Pancreas (tissue), 10 donors: ENCODE measurements around the gene SLC13A2. TPM values are rescaled to one million over a fixed set of nuclear protein-coding genes. Genes with fewer than 3 reads are reported as not detected.
A peak's percentile ranks its signal among the peaks of the same experiment; 100 is the strongest.

Source experiments
- ATAC-seq, 4 donors: fragments of 200-7000 bp; cut with Tn5 transposase; one replicate each; pipeline versions ENCODE4 v1.8.0 to v1.9.1; 2020; ENCODE audit warnings: mild to moderate bottlenecking in 4 of 4, moderate library complexity in 4 of 4
- DNase-seq, 6 donors: peaks; one replicate each; pipeline ENCODE4 v3.0.0-alpha.2; 2020
- FAIRE-seq: peaks from 2 replicates; lab custom pipeline; 2012; peaks lifted over from hg19 to GRCh38; lab: Jason Lieb, UNC
- H3K27ac ChIP-seq, 4 donors: fragments of 200-600 bp; sonication (generic); 1 replicate in 3 of 4; 2 replicates in 1 of 4; pipeline versions ENCODE4 v1.5.0 to v1.8.0; 2020
- H3K27me3 ChIP-seq, 4 donors: fragments of 200-600 bp; one replicate each; pipeline ENCODE4 v1.8.0; 2021
- H3K36me3 ChIP-seq, 3 donors: fragments of 200-600 bp; sonication (generic) in 1 of 3; one replicate each; pipeline versions ENCODE4 v1.5.0 to v1.8.0; 2020 to 2021
- H3K4me1 ChIP-seq, 3 donors: fragments of 200-600 bp; one replicate each; pipeline ENCODE4 v1.8.0; 2021
- H3K4me3 ChIP-seq, 4 donors: fragments of 200-600 bp; sonication (generic) in 2 of 4; one replicate each; pipeline versions ENCODE4 v1.5.0 to v1.8.0; 2020 to 2021
- H3K9me3 ChIP-seq, 4 donors: fragments of 200-600 bp; one replicate each; pipeline ENCODE4 v1.8.0; 2021
- CTCF ChIP-seq, 4 donors: fragments of 200-600 bp; sonication (generic) in 3 of 4; IDR thresholded peaks; one replicate each; pipeline versions ENCODE4 v1.5.0 to v1.8.0; 2021; ENCODE audit warnings: antibody characterized with exemption in 4 of 4
- WGBS, 2 donors: extraction: QIAGEN DNeasy Blood & Tissue Kit; methylation state at CpG; one replicate each; pipeline ENCODE4 v1.1.7; 2013; 5-methylcytosine and 5-hydroxymethylcytosine counted together
- intact Hi-C, 3 donors: fragments of 100-400 bp; cut with DNase I; formaldehyde crosslinking; loops; one replicate each; pipeline versions ENCODE4 v1.11.1 to v1.14.2; 2022
- polyA plus RNA-seq, 2 donors: library from polyadenylated mRNA; stranded (reverse); fragments of 200-250 nt; gene quantifications; one replicate each; pipeline ENCODE4 v1.2.3, GENCODE V29; 2013
- total RNA-seq, 6 donors: library from RNA; stranded (reverse); fragmentation: NEBNext Ultra II Directional in 4 of 6; extraction: Animal tissue kit (Norgen Biotek cat#: 25700) in 4 of 6; gene quantifications; one replicate each; pipeline versions ENCODE4 v1.2.1 to v1.2.4, GENCODE V29; 2021 to 2023
- donor health status: healthy with polysubstance abuse.
- donor health status: DM: no; HTN: no; CAD: no; lungs with moderate emphysema.
- donor health status: DM: no; HTN: no; CAD: no.
- donor health status: control.
- donor health status: control.
- donor health status: Bipolar disorder and iron deficiency.
- donor health status: DM: yes; HTN: yes; CAD: no.
- donor health status: DM: no; HTN: no; CAD: no.
- donor health status: DM: no; HTN: no; CAD: no.
- donor health status: DM: yes; HTN: yes; CAD: no.

SLC13A2 gene
- total and polyA plus RNA-seq, 8 donors: 0.04 to 0.42 (median 0.08) TPM; not detected in 4

GRCh38 chr17:28523186-28523585, 49.7 kb downstream of the SLC13A2 start:
- no peak overlapping the region for H3K27ac ChIP-seq
- intact Hi-C loops: no loop called here
- no peak for ATAC-seq

GRCh38 chr17:28523876-28524275, 50.4 kb downstream of the SLC13A2 start:
- 87 to 90% methylated on average over 15 of the region's 15 CpGs for WGBS, 2 donors

More at GRCh38 chr17:28523186-28523585, 49.7 kb downstream of the SLC13A2 start:
- Histone ChIP-seq H3K27me3 (no peaks in the 10 kb centered on the region), H3K4me3 (no peak overlapping the region), H3K9me3 (no peaks in the 10 kb centered on the region), H3K4me1 (peaks cover 0 to 19% (median 2%) of the 10 kb centered on the region in 3 donors), H3K36me3 (no peaks in the 10 kb centered on the region)
- peak in 1 of 6 donors; percentile 53 for DNase-seq
- TF ChIP-seq CTCF (IDR thresholded peaks at IDR 0.05): no peak
- no peak for FAIRE-seq
- 75 to 80% methylated on average over 6 of the region's 6 CpGs for WGBS, 2 donors

GRCh38 chr17:28524476-28525424, 51.3 kb downstream of the SLC13A2 start:
- 85 to 86% methylated on average over 25 of the region's 25 CpGs for WGBS, 2 donors
- intact Hi-C loops: no loop called here
- DNase-seq: peak in 5 of 6 donors; percentile 50 to 72 (median 65)
- FAIRE-seq: no peak
- no peak for TF ChIP-seq CTCF (IDR thresholded peaks at IDR 0.05)
- ATAC-seq: peak; percentile 77 to 88 (median 82)
- Histone ChIP-seq H3K4me3 (no peak overlapping the region), H3K4me1 (peaks cover 0 to 19% (median 2%) of the 10 kb centered on the region in 3 donors), H3K27ac (peak overlapping the region; percentile 8 to 76 (median 40)), H3K36me3 (no peaks in the 10 kb centered on the region), H3K9me3 (no peaks in the 10 kb centered on the region), H3K27me3 (no peaks in the 10 kb centered on the region)

More at GRCh38 chr17:28523876-28524275, 50.4 kb downstream of the SLC13A2 start:
- no peaks in the 10 kb centered on the region for H3K27me3 ChIP-seq
- intact Hi-C loops: no loop called here
- no peak for ATAC-seq
- peak in 1 of 6 donors; percentile 55 for DNase-seq
- H3K9me3 ChIP-seq: no peaks in the 10 kb centered on the region
- no peak overlapping the region for H3K4me3 ChIP-seq
- no peak for FAIRE-seq
- TF ChIP-seq CTCF (IDR thresholded peaks at IDR 0.05): no peak
- H3K36me3 ChIP-seq: no peaks in the 10 kb centered on the region
- H3K27ac ChIP-seq: no peak overlapping the region
- H3K4me1 ChIP-seq: peaks cover 0 to 19% (median 2%) of the 10 kb centered on the region in 3 donors

- TF ChIP-seq CTCF (IDR thresholded peaks at IDR 0.05): no peak
- H3K27me3 ChIP-seq: no peaks in the 10 kb centered on the region
- H3K27ac ChIP-seq: no peak overlapping the region
- peak in 1 of 6 donors; percentile 28 for DNase-seq
- H3K4me1 ChIP-seq: peaks cover 0 to 19% (median 2%) of the 10 kb centered on the region in 3 donors
- WGBS, 2 donors: 63 to 66% methylated on average over 8 of the region's 8 CpGs
- H3K9me3 ChIP-seq: no peaks in the 10 kb centered on the region
- intact Hi-C loops: no loop called here
- ATAC-seq: peak in 1 of 4 donors; percentile 28
- no peak overlapping the region for H3K4me3 ChIP-seq
- no peaks in the 10 kb centered on the region for H3K36me3 ChIP-seq
- FAIRE-seq: no peak
Measured at GRCh38 chr17:28526381-28526780, 52.9 kb downstream of the SLC13A2 start.
